A673 (cell line): ENCODE data around the gene GSDMA. TPM values are rescaled to one million over a fixed set of nuclear protein-coding genes. Genes with fewer than 3 reads are reported as not detected.

Experiments
- BruUV-seq: library from RNA; stranded (reverse); fragments of 400-500 nt; replicated peaks from 2 replicates; lab custom pipeline; 2021; lab: Mats Ljungman, UMichigan
- CTCF ChIA-PET: fragments of 300-600 bp; sonication (Branson Sonifier 250); formaldehyde crosslinking; loops from one replicate; lab custom pipeline; 2022; ENCODE audit warnings: antibody characterized with exemption; lab: Charles Lee
- POLR2A ChIA-PET: fragments of 300-600 bp; sonication (Branson Sonifier 250); formaldehyde crosslinking; loops from one replicate; lab custom pipeline; 2022; ENCODE audit warnings: antibody characterized with exemption; ENCODE audit not compliant: low non-redundant PET; lab: Charles Lee
- DNase-seq: peaks from one replicate; pipeline ENCODE4 v3.0.0-alpha.2; 2015; ENCODE audit warnings: low spot score
- H3K27ac ChIP-seq: fragments of 200-600 bp; sonication (generic); 2 replicates; pipeline ENCODE4 v1.5.1; 2016; ENCODE audit warnings: mixed run types, low read depth, mild to moderate bottlenecking, mixed read lengths, antibody characterized with exemption, low read length; ENCODE audit not compliant: poor library complexity, severe bottlenecking
- H3K27me3 ChIP-seq: fragments of 200-600 bp; sonication (generic); replicated peaks from 2 replicates; pipeline ENCODE4 v1.6.1; 2017; ENCODE audit warnings: mixed run types, low read depth, mild to moderate bottlenecking, mixed read lengths, antibody characterized with exemption, low read length; ENCODE audit not compliant: insufficient read depth, poor library complexity
- H3K36me3 ChIP-seq: fragments of 200-600 bp; sonication (generic); 2 replicates; pipeline ENCODE4 v1.6.1; 2016; ENCODE audit warnings: mixed run types, mild to moderate bottlenecking, mixed read lengths, antibody characterized with exemption, low read length; ENCODE audit not compliant: insufficient read depth, poor library complexity, severe bottlenecking
- H3K4me1 ChIP-seq: fragments of 200-600 bp; sonication (generic); 2 replicates; pipeline ENCODE4 v1.6.1; 2017; ENCODE audit warnings: mixed run types, mild to moderate bottlenecking, mixed read lengths, antibody characterized with exemption, low read length; ENCODE audit not compliant: insufficient read depth, poor library complexity, severe bottlenecking
- H3K4me3 ChIP-seq: fragments of 200-600 bp; sonication (generic); 2 replicates; pipeline ENCODE4 v1.5.1; 2016; ENCODE audit warnings: low read depth, mixed run types, mild to moderate bottlenecking, mixed read lengths, low read length; ENCODE audit not compliant: poor library complexity, severe bottlenecking
- H3K9me3 ChIP-seq: fragments of 200-600 bp; sonication (generic); 2 replicates; pipeline ENCODE4 v1.6.1; 2016; ENCODE audit warnings: mixed run types, low read depth, mild to moderate bottlenecking, mixed read lengths, antibody characterized with exemption, low read length; ENCODE audit not compliant: poor library complexity, severe bottlenecking
- CTCF ChIP-seq: fragments of 300-800, 200-600 bp; sonication (generic); conservative IDR thresholded peaks from 2 replicates; pipeline ENCODE4 v1.5.1; 2017; ENCODE audit warnings: low read depth, mild to moderate bottlenecking, antibody characterized with exemption, low read length, moderate library complexity, mixed read lengths
- EZH2 ChIP-seq: fragments of 200-600 bp; sonication (generic); IDR thresholded peaks from 2 replicates; pipeline ENCODE4 v1.6.1; 2017; ENCODE audit warnings: borderline replicate concordance, low read depth, mild to moderate bottlenecking, mixed read lengths, antibody characterized with exemption, low read length; ENCODE audit not compliant: poor library complexity, severe bottlenecking
- intact Hi-C: fragments of 100-400 bp; cut with micrococcal nuclease; formaldehyde crosslinking; loops from one replicate; pipeline ENCODE4 v1.10.0; 2022; ENCODE audit not compliant: unreplicated experiment
- total RNA-seq: library from RNA; stranded (reverse); gene quantifications from 2 replicates; pipeline ENCODE4 v1.2.3, GENCODE V29; 2021

The GSDMA gene
- total RNA-seq, 1 experiment from 2014 or later: not detected

- no peak for TF ChIP-seq EZH2
- no peak for TF ChIP-seq CTCF
- intact Hi-C loops: no loop called here
- BruUV-seq: no TSS peak
- H3K27me3 ChIP-seq: no peaks in the 10 kb centered on the region
- POLR2A ChIA-PET: no interaction called here
- H3K4me1 ChIP-seq: no peaks in the 10 kb centered on the region
- no peak for DNase-seq
- no peak overlapping the region for H3K4me3 ChIP-seq
- no peaks in the 10 kb centered on the region for H3K36me3 ChIP-seq
- H3K27ac ChIP-seq: no peak overlapping the region
- CTCF ChIA-PET: no interaction called here
- H3K9me3 ChIP-seq: no peaks in the 10 kb centered on the region
These were observed 25.4 kb upstream of the GSDMA start for GRCh38 chr17:39937447-39937846.

DNA sequence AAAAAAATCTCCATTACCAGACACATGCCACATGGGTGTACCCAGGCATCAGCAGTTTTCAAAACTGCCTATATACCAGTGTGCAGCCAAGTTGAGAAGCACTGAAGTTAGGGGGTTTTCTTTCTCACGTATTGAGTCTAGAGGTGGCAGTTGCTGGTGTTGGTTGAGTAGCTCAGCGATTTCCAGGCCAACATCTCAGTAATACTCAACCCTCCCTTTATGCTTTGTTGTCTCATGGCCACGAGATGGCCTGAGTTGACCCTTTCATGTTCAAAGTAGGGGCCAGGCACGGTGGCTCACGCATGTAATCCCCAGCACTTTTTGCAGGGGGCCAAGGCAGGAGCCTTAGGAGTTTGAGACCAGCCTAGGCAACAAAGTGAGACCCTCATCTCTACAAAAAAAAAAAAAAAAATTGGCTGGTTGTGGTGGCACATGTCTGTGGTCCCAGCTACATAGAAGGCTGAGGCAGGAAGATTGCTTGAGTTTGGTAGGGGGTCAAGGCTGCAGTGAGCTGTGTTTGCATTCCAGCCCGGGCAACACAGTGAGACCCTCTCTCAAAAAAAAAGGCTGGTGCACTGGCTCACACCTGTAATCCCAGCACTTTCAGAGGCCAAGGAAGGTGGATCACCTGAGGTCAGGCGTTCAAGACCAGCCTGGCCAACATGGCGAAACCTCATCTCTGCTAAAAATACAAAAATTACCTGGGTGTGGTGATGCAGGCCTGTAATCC lies 24.5 kb upstream of the GSDMA start:
- TF ChIP-seq EZH2 (no peak), CTCF (no peak)
- DNase-seq: no peak
- ChIA-PET CTCF (no interaction called here), POLR2A (no interaction called here)
- Histone ChIP-seq H3K9me3 (no peaks in the 10 kb centered on the region), H3K27me3 (no peaks in the 10 kb centered on the region), H3K27ac (no peak overlapping the region), H3K4me1 (no peaks in the 10 kb centered on the region), H3K4me3 (no peak overlapping the region), H3K36me3 (no peaks in the 10 kb centered on the region)
- BruUV-seq: no TSS peak
- intact Hi-C loops: no loop called here

DNA sequence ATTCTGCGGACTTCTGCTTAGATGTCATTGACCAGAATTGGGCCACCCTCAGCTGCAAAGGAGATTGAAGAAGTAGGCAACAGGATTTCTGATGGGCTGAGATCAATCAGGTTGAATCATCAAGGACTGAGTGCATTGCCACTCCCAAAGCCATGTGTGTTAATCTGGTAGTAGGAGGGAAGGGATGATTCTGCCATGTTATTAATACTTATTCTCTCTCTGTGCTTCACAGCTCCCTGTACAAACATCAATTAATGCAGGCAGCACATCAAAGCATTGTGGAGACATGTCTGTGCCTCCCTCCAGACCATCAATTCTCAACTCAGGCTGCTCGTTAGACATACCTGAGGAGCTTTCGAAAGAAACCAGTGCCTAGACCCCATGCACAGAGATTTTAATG lies 23.7 kb upstream of the GSDMA start:
- no peaks in the 10 kb centered on the region for H3K36me3 ChIP-seq
- POLR2A ChIA-PET: no interaction called here
- H3K27me3 ChIP-seq: no peaks in the 10 kb centered on the region
- intact Hi-C loops: no loop called here
- CTCF ChIA-PET: no interaction called here
- no peak overlapping the region for H3K4me3 ChIP-seq
- H3K4me1 ChIP-seq: no peaks in the 10 kb centered on the region
- BruUV-seq: no TSS peak
- no peaks in the 10 kb centered on the region for H3K9me3 ChIP-seq
- no peak for DNase-seq
- H3K27ac ChIP-seq: no peak overlapping the region
- TF ChIP-seq EZH2 (no peak), CTCF (no peak)
